PC-3 (cell line): ENCODE data around the gene CELA3B.

Source experiments
- EZH2 ChIP-seq: fragments of 300-600 bp; sonication (generic); IDR thresholded peaks from one replicate; pipeline ENCODE4 v1.6.1; 2017; ENCODE audit warnings: antibody characterized with exemption, mild to moderate bottlenecking, low read length; ENCODE audit not compliant: unreplicated experiment
- TF ChIP-seq, protein P1 (sequence below): fragments of 300-600 bp; sonication (generic); conservative IDR thresholded peaks from 2 replicates; pipeline ENCODE4 v1.5.1; 2017; ENCODE audit warnings: antibody characterized with exemption, low read depth, mild to moderate bottlenecking, low read length

DNA sequence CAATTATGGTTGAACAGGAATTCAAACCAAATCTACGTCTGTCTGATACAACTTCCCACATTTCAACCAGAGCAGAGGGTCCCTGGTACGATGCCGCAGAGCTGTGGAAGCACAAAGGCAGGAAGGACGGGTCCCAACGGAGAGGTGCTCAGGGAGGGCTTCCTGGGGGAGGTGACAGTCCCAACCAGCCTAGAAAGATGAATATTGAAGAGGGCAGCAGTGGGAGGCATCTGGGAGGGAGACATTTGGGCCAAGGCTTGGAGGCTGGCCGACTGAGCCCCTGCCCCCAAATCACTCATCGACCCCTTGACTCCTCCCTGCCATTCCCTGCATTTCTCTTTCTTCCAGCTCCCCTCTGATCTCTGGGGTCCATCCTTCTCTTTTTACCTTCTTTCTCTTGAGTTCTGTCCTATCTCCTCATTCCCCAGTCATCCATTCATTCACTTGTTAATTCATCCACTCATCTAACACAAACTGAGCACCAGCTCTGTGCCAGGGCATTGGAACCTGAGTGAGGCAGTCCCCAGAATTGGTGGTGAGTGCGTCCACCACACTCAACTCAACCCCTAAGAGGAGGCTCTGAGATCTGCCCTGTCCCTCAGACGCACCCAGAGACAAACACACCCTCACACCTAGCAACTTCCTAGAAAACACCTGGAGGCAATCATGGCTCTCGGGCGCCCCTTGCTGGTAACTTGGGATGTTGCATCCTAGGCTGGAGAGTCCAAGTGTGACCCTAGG is 13.2 kb upstream of the CELA3B start:
- TF ChIP-seq, protein P1, sequence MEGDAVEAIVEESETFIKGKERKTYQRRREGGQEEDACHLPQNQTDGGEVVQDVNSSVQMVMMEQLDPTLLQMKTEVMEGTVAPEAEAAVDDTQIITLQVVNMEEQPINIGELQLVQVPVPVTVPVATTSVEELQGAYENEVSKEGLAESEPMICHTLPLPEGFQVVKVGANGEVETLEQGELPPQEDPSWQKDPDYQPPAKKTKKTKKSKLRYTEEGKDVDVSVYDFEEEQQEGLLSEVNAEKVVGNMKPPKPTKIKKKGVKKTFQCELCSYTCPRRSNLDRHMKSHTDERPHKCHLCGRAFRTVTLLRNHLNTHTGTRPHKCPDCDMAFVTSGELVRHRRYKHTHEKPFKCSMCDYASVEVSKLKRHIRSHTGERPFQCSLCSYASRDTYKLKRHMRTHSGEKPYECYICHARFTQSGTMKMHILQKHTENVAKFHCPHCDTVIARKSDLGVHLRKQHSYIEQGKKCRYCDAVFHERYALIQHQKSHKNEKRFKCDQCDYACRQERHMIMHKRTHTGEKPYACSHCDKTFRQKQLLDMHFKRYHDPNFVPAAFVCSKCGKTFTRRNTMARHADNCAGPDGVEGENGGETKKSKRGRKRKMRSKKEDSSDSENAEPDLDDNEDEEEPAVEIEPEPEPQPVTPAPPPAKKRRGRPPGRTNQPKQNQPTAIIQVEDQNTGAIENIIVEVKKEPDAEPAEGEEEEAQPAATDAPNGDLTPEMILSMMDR = peak; percentile 90
- no peak for TF ChIP-seq EZH2
